SK-N-SH (cell line): ENCODE data around the gene ZNF845. TPM values are rescaled to one million over a fixed set of nuclear protein-coding genes. Genes with fewer than 3 reads are reported as not detected.

Source experiments
- CTCF ChIA-PET: fragments of 300-600, 350-600 bp; formaldehyde crosslinking; extraction: SDS; loops from one replicate; lab custom pipeline; 2021; lab: Yijun Ruan, JAX
- POLR2A ChIA-PET: fragments of 350-600 bp; sonication (Branson Sonifier 250); formaldehyde crosslinking; extraction: SDS; loops from one replicate; lab custom pipeline; 2020; ENCODE audit warnings: antibody characterized with exemption, inconsistent platforms; lab: Yijun Ruan, JAX
- DNase-seq: peaks from one replicate; pipeline ENCODE4 v3.0.0; 2012
- H2AFZ ChIP-seq: fragments of 200-600 bp; sonication (generic); 2 replicates; pipeline ENCODE4 v1.8.1; 2016; ENCODE audit warnings: antibody characterized with exemption, mild to moderate bottlenecking, low read depth
- H3F3A ChIP-seq: fragments of 200-600 bp; sonication (generic); replicated peaks from 2 replicates; pipeline ENCODE3; 2016; ENCODE audit warnings: antibody characterized with exemption, mild to moderate bottlenecking; ENCODE audit not compliant: insufficient read depth
- H3K27ac ChIP-seq, 2 experiments: fragments of 200-500 bp in 1 of 2; fragments of 200-600 bp in 1 of 2; sonication (Bioruptor generic) in 1 of 2; sonication (generic), shearing (Covaris generic) in 1 of 2; 2 replicates each; pipeline versions ENCODE4 v1.5.1 to v1.6.1; 2014 to 2016; ENCODE audit warnings: low read depth in 2 of 2, inconsistent platforms in 1 of 2, low read length in 1 of 2, mild to moderate bottlenecking in 1 of 2, mixed read lengths in 1 of 2
- H3K27me3 ChIP-seq: fragments of 200-600 bp; sonication (generic), shearing (Covaris generic); 2 replicates; pipeline ENCODE4 v1.6.1; 2016; ENCODE audit warnings: mixed run types; ENCODE audit not compliant: insufficient read depth
- H3K36me3 ChIP-seq, 2 experiments: fragments of 200-500 bp in 1 of 2; fragments of 200-600 bp in 1 of 2; sonication (Bioruptor generic) in 1 of 2; sonication (generic) in 1 of 2; replicated peaks in 1 of 2; 2 replicates each; pipeline versions ENCODE3 to v1.5.1; 2014 to 2016; ENCODE audit warnings: low read length in 1 of 2, mild to moderate bottlenecking in 1 of 2; ENCODE audit not compliant: insufficient read depth in 2 of 2, control insufficient read depth in 1 of 2
- H3K4me1 ChIP-seq, 2 experiments: fragments of 200-500 bp in 1 of 2; fragments of 200-600 bp in 1 of 2; sonication (Bioruptor generic) in 1 of 2; sonication (generic), shearing (Covaris generic) in 1 of 2; 2 replicates each; pipeline versions ENCODE4 v1.5.1 to v1.6.1; 2014 to 2016; ENCODE audit warnings: low read depth in 1 of 2, low read length in 1 of 2, mixed run types in 1 of 2; ENCODE audit not compliant: insufficient read depth in 2 of 2, control insufficient read depth in 1 of 2
- H3K4me2 ChIP-seq: fragments of 200-600 bp; sonication (generic), shearing (Covaris generic); 2 replicates; pipeline ENCODE4 v1.6.1; 2017; ENCODE audit warnings: mixed run types
- H3K4me3 ChIP-seq, 2 experiments: fragments of 200-500 bp in 1 of 2; fragments of 200-600 bp in 1 of 2; sonication (Bioruptor generic) in 1 of 2; sonication (generic), shearing (Covaris generic) in 1 of 2; 2 replicates each; pipeline versions ENCODE4 v1.5.1 to v1.8.1; 2014 to 2016; ENCODE audit warnings: low read depth in 2 of 2, inconsistent platforms in 1 of 2, low read length in 1 of 2, mild to moderate bottlenecking in 1 of 2, mixed read lengths in 1 of 2, moderate library complexity in 1 of 2
- H3K79me2 ChIP-seq: fragments of 200-600 bp; sonication (generic); 2 replicates; pipeline ENCODE4 v1.8.1; 2017; ENCODE audit warnings: mild to moderate bottlenecking; ENCODE audit not compliant: insufficient read depth
- H3K9ac ChIP-seq: fragments of 200-600 bp; sonication (generic); 2 replicates; pipeline ENCODE4 v1.6.1; 2017; ENCODE audit warnings: mixed run types
- H3K9me2 ChIP-seq: fragments of 200-600 bp; sonication (generic); 2 replicates; pipeline ENCODE4 v1.6.1; 2017; ENCODE audit warnings: mixed run types
- H3K9me3 ChIP-seq: fragments of 200-600 bp; sonication (generic); 2 replicates; pipeline ENCODE4 v1.6.1; 2017; ENCODE audit warnings: mixed run types, mild to moderate bottlenecking, moderate library complexity
- H4K20me1 ChIP-seq: fragments of 200-600 bp; sonication (generic); 2 replicates; pipeline ENCODE4 v1.6.1; 2017; ENCODE audit warnings: mild to moderate bottlenecking, mixed run types; ENCODE audit not compliant: insufficient read depth
- CHD2 ChIP-seq: fragments of 150-350 bp; IDR thresholded peaks from 2 replicates; pipeline ENCODE4 v1.6.1; 2018; ENCODE audit warnings: low read length; ENCODE audit not compliant: partially characterized antibody
- ELF1 ChIP-seq: IDR thresholded peaks from 2 replicates; pipeline ENCODE4 v1.4.0; 2012
- EP300 ChIP-seq, 2 experiments: IDR thresholded peaks; 2 replicates each; pipeline versions ENCODE4 v1.4.0 to v1.6.1; 2012; ENCODE audit warnings: borderline replicate concordance in 1 of 2, low read depth in 1 of 2, low read length in 1 of 2
- FOXM1 ChIP-seq: IDR thresholded peaks from 2 replicates; pipeline ENCODE4 v1.4.0; 2012; ENCODE audit warnings: low read depth, mild to moderate bottlenecking
- GABPA ChIP-seq: IDR thresholded peaks from 2 replicates; pipeline ENCODE4 v1.4.0; 2012; ENCODE audit warnings: low read depth, mild to moderate bottlenecking
- GATA2 ChIP-seq: sonication (generic); formaldehyde crosslinking; IDR thresholded peaks from 2 replicates; pipeline ENCODE4 v1.5.0; 2020; ENCODE audit warnings: mild to moderate bottlenecking, missing genetic modification reagents
- MEF2A ChIP-seq: IDR thresholded peaks from 2 replicates; pipeline ENCODE4 v1.4.0; 2012; ENCODE audit warnings: low read depth, borderline replicate concordance
- NFIC ChIP-seq: IDR thresholded peaks from 2 replicates; pipeline ENCODE4 v1.4.0; 2012; ENCODE audit warnings: borderline replicate concordance
- NRF1 ChIP-seq: IDR thresholded peaks from 2 replicates; pipeline ENCODE4 v1.6.1; 2012; ENCODE audit warnings: low read depth, mild to moderate bottlenecking, low read length
- POLR2AphosphoS5 ChIP-seq: IDR thresholded peaks from 2 replicates; pipeline ENCODE4 v1.6.1; 2012; ENCODE audit warnings: low read depth, low read length
- RAD21 ChIP-seq: IDR thresholded peaks from 2 replicates; pipeline ENCODE4 v1.6.1; 2012; ENCODE audit warnings: mild to moderate bottlenecking, low read length
- REST ChIP-seq: IDR thresholded peaks from 2 replicates; pipeline ENCODE4 v1.6.1; 2012; ENCODE audit warnings: mild to moderate bottlenecking, low read depth, low read length, moderate library complexity
- RFX5 ChIP-seq: IDR thresholded peaks from 2 replicates; pipeline ENCODE4 v1.6.1; 2012; ENCODE audit warnings: mild to moderate bottlenecking, improper control_type of control experiment, low read length
- RXRA ChIP-seq: IDR thresholded peaks from 2 replicates; pipeline ENCODE4 v1.4.0; 2012; ENCODE audit warnings: low read depth, mild to moderate bottlenecking, borderline replicate concordance
- SIN3A ChIP-seq: IDR thresholded peaks from 2 replicates; pipeline ENCODE4 v1.6.1; 2012; ENCODE audit warnings: low read depth, mild to moderate bottlenecking, low read length, moderate library complexity, borderline replicate concordance
- SMC3 ChIP-seq: IDR thresholded peaks from 2 replicates; pipeline ENCODE4 v1.6.1; 2012; ENCODE audit warnings: low read depth, low read length, improper control_type of control experiment
- TAF1 ChIP-seq: IDR thresholded peaks from 2 replicates; pipeline ENCODE4 v1.6.1; 2012; ENCODE audit warnings: low read depth, mild to moderate bottlenecking, low read length, moderate library complexity, borderline replicate concordance
- TCF12 ChIP-seq: IDR thresholded peaks from 2 replicates; pipeline ENCODE4 v1.4.0; 2012
- USF1 ChIP-seq: IDR thresholded peaks from 2 replicates; pipeline ENCODE4 v1.4.0; 2012; ENCODE audit warnings: low read depth, borderline replicate concordance
- USF2 ChIP-seq: fragments of 150-350 bp; IDR thresholded peaks from 2 replicates; pipeline ENCODE4 v1.6.1; 2017; ENCODE audit warnings: antibody characterized with exemption, low read length, low read depth, borderline replicate concordance
- ZBTB33 ChIP-seq: IDR thresholded peaks from 2 replicates; pipeline ENCODE4 v1.4.0; 2012; ENCODE audit warnings: low read depth, borderline replicate concordance
- WGBS: methylation state at CpG from one replicate; pipeline ENCODE4 v1.1.6; 2017; ENCODE audit warnings: low lambda C conversion rate; 5-methylcytosine and 5-hydroxymethylcytosine counted together
- polyA plus RNA-seq, 3 experiments: library from polyadenylated mRNA; depleted of rRNA; stranded (reverse); fragments of >200 nt; gene quantifications; 2 replicates each; pipeline ENCODE4 v1.2.3, GENCODE V29; 2012
- TF ChIP-seq, protein P1 (sequence below): IDR thresholded peaks from 2 replicates; pipeline ENCODE4; 2012
- TF ChIP-seq, protein P2 (sequence below): IDR thresholded peaks from 2 replicates; pipeline ENCODE4 v1.4.0; 2012; ENCODE audit warnings: low read depth

Gene ZNF845
- polyA plus RNA-seq (2012; rRNA removed): 0.77 and 0.94 TPM in 2 replicates
- polyA plus RNA-seq (2012; cell fraction: cytosol; rRNA removed): 1.3 TPM in 2 replicates
- 0.29 and 0.82 TPM in 2 replicates for polyA plus RNA-seq (2012; cell fraction: nucleus; rRNA removed)

GRCh38 chr19:53333463-53334449, at the start of gene ZNF845:
Gene ZNF845, plus strand, starts transcription at chr19:53333749. Its CDS starts 7,559 bp downstream, at chr19:53341308.
- Histone ChIP-seq H3K9me3 (no peaks in the 10 kb centered on the region), H4K20me1 (no peaks in the 10 kb centered on the region), H3K9ac (peak within 1 kb of the TSS; percentile 76), H3K27me3 (no peaks in the 10 kb centered on the region), H3F3A (peaks cover 5% of the 10 kb centered on the region), H2AFZ (peak within 1 kb of the TSS; percentile 97), H3K4me1 (no peaks in the 10 kb centered on the region; a peak in 1 of 4 replicates), H3K27ac (peak within 1 kb of the TSS; percentile 56 to 57), H3K9me2 (no peaks in the 10 kb centered on the region), H3K36me3 (no peaks in the 10 kb centered on the region), H3K4me2 (peak within 1 kb of the TSS; percentile 91), H3K79me2 (peaks cover 21% of the 10 kb centered on the region), H3K4me3 (peak within 1 kb of the TSS; percentile 73 to 91)
- ChIA-PET CTCF (interaction anchor here (1.3 to 1.8 kb wide), 2 partner anchors 25 to 138 kb away, joined by 3 to 5 read pairs; no protein-coding TSS in a partner anchor), POLR2A (interaction anchor here (0.7 kb wide), 1 partner anchor 38 kb away, joined by 3 read pairs; no protein-coding TSS in a partner anchor)
- DNase-seq: peak; percentile 91
- WGBS: 0% methylated on average over 38 of the region's 61 CpGs
- no peak for TF ChIP-seq ZBTB33
- peak; percentile 42 for TF ChIP-seq TAF1
- TF ChIP-seq GATA2 (CRISPR knock-in tag): no peak
- TF ChIP-seq FOXM1: no peak
- TF ChIP-seq MEF2A: no peak
- peak; percentile 77 for TF ChIP-seq NRF1
- no peak for TF ChIP-seq USF2
- TF ChIP-seq EP300 (IDR thresholded peaks at IDR 0.05; ENCODE audit: borderline replicate concordance in 1 of 2, low read depth in 1 of 2, low read length in 1 of 2): no peak
- TF ChIP-seq REST: no peak
- TF ChIP-seq RAD21: no peak
- TF ChIP-seq USF1: no peak
- peak; percentile 86 for TF ChIP-seq POLR2AphosphoS5
- no peak for TF ChIP-seq RXRA
- no peak for TF ChIP-seq NFIC
- TF ChIP-seq, protein P1, sequence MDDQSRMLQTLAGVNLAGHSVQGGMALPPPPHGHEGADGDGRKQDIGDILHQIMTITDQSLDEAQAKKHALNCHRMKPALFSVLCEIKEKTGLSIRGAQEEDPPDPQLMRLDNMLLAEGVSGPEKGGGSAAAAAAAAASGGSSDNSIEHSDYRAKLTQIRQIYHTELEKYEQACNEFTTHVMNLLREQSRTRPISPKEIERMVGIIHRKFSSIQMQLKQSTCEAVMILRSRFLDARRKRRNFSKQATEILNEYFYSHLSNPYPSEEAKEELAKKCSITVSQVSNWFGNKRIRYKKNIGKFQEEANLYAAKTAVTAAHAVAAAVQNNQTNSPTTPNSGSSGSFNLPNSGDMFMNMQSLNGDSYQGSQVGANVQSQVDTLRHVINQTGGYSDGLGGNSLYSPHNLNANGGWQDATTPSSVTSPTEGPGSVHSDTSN: no peak
- TF ChIP-seq SMC3: no peak
- TF ChIP-seq SIN3A: 0 out of 2 replicates have a peak, but pooled peaks have one; percentile 67
- no peak for TF ChIP-seq CHD2
- peak; percentile 98 for TF ChIP-seq ELF1
- TF ChIP-seq, protein P2, sequence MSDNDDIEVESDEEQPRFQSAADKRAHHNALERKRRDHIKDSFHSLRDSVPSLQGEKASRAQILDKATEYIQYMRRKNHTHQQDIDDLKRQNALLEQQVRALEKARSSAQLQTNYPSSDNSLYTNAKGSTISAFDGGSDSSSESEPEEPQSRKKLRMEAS: peak; percentile 42
- peak; percentile 53; the same call in 1 of the 2 replicates for TF ChIP-seq GABPA
- no peak for TF ChIP-seq TCF12
- no peak for TF ChIP-seq RFX5
